WI38 (cell line): ENCODE results near the gene PACRG.

Experiments
- H3K4me3 ChIP-seq: 2 replicates; pipeline ENCODE4 v1.5.1; 2011; ENCODE audit warnings: low read depth, mild to moderate bottlenecking, control low read depth, low read length
- TF ChIP-seq, protein P1 (sequence below): IDR thresholded peaks from 2 replicates; pipeline ENCODE4 v1.5.1; 2012; ENCODE audit warnings: low read depth, mild to moderate bottlenecking, control low read depth, low read length

The PACRG gene

DNA sequence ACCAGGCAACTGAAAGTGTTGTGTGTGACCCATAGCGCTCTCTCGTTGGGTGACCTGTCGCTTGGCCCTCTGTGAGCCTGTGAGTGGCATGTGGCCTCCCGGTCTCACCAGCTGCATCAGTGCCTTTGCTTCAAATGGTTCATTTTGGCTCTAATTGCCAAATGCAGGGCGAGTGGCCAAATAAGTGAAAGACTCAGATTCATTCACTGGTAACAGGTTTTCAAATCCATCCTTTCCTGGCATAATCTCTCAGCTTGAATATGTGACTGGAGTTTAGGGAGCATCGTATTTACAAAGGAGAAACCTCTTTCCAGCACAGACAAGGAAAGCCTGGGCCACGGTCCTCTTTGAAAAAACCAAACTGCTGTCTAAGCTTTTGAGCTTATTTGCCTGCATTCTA lies 365.1 kb downstream of the PACRG start:
- no peak overlapping the region for H3K4me3 ChIP-seq
- TF ChIP-seq, protein P1, sequence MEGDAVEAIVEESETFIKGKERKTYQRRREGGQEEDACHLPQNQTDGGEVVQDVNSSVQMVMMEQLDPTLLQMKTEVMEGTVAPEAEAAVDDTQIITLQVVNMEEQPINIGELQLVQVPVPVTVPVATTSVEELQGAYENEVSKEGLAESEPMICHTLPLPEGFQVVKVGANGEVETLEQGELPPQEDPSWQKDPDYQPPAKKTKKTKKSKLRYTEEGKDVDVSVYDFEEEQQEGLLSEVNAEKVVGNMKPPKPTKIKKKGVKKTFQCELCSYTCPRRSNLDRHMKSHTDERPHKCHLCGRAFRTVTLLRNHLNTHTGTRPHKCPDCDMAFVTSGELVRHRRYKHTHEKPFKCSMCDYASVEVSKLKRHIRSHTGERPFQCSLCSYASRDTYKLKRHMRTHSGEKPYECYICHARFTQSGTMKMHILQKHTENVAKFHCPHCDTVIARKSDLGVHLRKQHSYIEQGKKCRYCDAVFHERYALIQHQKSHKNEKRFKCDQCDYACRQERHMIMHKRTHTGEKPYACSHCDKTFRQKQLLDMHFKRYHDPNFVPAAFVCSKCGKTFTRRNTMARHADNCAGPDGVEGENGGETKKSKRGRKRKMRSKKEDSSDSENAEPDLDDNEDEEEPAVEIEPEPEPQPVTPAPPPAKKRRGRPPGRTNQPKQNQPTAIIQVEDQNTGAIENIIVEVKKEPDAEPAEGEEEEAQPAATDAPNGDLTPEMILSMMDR = no peak

DNA sequence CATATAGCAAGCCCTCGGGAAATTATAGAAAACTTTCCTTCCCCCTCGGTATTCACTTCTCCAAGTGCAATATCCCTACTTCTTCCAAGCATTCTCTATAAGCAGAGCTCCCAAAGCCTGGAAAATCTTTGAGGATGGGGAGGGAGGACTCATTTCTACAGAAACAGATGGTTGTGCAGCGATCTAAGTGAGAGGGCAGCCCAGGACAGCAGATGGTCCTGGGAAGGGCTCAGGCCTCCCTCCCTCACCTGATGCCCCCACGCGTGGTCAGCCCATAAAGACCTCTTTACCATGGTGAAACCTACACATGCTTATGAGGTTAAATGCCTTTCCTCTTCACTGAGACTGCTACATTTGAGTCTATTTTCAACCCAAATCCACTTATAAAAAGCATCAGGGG lies 367.1 kb downstream of the PACRG start:
- no peak overlapping the region for H3K4me3 ChIP-seq
- TF ChIP-seq, protein P1 = no peak

DNA sequence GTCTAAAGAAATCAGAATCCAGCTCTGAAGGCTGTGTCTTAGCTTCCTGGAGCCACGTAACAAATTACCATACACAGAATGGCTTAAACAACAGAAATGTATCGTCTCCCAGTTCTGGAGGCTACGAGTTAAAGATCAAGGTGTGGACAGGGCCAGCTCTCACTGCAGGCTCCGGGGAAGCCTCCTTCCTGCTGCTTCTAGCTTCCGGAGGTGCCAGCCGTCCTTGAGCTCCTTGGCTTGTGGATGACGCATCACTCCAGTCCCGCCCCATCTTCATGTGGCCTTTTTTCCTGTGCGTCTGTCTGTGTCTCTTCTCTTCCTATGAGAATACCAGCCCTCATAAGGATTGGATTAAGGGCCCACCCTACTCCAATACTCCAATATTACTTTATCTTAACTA lies 367.6 kb downstream of the PACRG start:
- TF ChIP-seq, protein P1 = no peak
- H3K4me3 ChIP-seq = no peak overlapping the region

DNA sequence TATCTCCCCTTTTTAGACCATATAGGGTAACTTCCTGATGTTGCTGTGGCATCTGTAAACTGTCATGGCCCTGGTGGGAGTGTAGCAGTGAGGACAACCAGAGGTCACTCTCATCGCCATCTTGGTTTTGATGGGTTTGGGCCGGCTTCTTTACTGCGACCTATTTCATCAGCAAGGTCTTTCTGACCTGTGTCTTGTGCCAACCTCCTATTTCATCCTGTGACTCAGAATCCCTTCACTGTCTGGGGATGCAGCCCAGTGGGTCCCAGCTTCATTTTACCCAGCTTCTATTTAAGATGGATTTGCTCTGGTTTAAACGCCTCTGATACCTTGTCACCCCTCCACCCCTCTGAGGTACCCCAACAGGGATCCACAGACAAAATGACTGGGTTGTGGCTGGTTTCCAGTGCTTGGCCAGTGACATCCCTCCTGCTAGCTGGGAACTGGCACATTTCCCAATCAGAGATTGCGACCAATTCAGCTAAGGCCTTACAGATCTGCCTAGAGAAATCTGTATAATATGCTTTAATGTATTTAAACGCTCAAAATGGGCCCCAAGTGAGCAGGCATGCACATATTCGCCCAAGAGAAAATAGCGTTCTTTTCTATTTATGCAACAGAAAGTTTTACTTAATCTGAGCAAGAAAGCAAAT lies 371.2 kb downstream of the PACRG start:
- TF ChIP-seq, protein P1 = no peak
- H3K4me3 ChIP-seq = no peak overlapping the region

DNA sequence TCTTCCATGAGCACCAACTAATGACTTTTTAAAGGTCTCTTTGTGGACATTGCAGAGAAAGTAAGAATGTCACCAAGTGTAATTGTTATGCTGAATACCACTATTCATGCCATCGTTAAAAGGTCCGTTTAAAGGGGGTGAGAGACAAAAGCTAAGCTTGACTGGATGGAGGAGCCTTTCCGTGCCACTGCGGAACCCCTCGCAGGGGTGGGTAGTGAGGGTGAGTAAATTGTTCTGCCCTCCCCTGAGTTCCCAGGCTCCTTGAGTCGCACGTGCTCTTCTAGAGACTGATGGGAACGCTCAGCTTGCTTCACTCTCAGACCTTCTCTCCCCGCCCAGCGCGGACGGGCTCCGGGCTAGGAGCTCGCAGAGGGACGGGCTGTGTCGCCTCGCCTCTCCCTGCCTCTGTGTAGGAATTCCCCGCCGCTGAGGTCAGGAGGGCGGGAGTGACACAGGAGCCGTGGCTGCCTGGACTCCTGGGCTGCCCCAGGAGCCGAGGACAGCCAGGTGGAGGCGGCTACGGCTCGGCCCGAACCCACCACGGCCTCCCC lies 371.9 kb downstream of the PACRG start:
- TF ChIP-seq, protein P1 = no peak
- no peak overlapping the region for H3K4me3 ChIP-seq

DNA sequence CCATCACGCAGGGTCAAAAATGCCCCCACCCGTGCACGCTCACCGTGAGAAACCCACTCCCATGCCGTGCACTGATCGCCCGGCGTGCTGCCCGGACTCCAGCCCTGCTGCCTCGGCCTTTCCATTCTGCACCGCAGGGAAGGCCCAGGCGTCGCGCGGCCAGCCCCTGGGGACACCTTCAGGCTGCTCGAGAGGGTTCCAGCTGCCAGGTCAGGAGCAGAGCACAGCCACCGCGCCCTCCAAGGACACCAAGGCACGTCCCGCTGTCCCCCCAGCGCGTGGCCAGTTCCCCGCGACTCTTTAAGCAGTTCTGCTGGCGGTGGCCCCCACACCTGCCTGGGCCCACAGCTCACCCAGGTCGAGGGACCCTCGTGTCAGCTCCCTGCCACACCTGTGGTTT lies 372.5 kb downstream of the PACRG start:
- no peak overlapping the region for H3K4me3 ChIP-seq
- TF ChIP-seq, protein P1 = no peak

DNA sequence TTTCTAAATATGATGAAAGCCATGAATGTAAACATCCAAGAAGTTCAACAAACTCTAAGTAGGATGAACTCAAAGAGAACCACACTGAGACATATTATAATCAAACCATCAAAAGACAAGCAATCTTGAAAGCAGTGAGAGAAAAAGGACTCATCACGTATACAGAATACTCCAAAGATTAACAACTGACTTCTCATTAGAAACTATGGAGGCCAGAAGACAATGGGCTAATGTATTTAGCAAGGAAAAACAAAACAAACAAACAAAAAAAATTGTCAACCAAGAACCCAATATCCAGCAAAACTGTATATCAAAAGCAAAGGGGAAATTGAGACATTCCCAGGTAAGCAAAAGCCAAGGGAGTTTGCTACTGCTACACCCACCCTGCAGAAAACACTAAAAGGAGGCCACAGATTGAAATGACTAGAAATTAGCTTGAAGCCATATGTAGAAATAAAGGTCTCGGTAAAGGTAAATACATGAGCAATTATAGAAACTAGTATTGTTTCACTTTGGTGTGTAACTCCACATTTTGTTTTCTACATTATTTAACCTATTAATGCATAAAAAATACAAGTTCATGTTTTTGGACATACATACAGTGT lies 385.7 kb downstream of the PACRG start:
- TF ChIP-seq, protein P1 = no peak
- H3K4me3 ChIP-seq = no peak overlapping the region
